ENCODE data around the gene CHRNA5.

GRCh38 chr15:78620527-78621421, 55.5 kb downstream of the CHRNA5 start, which contains the start of gene CHRNA3:
- TF ChIP-seq CTCF (IDR thresholded peaks at IDR 0.05; ENCODE audit: low read length) = no peak
- no peak for TF ChIP-seq EZH2 (IDR thresholded peaks at IDR 0.05; ENCODE audit: borderline replicate concordance, low read length)
